ENCODE data around the gene GTF2E1. TPM values are rescaled to one million over a fixed set of nuclear protein-coding genes. Genes with fewer than 3 reads are reported as not detected.

GTF2E1 gene
- total RNA-seq, 1 donor from 2014 or later = 59.0 TPM

GRCh38 chr3:120800625-120801024, 58.1 kb downstream of the GTF2E1 start:
- DNase-seq (ENCODE audit: low spot score) = no peak
- H3K4me3 Mint-ChIP-seq (ENCODE audit: unreplicated experiment) = no peak overlapping the region
- TF ChIP-seq CTCF (IDR thresholded peaks at IDR 0.05; ENCODE audit: unreplicated experiment) = no peak
- peaks cover 11% of the 10 kb centered on the region for H3K4me1 Mint-ChIP-seq (ENCODE audit: unreplicated experiment)
- no peaks in the 10 kb centered on the region for H3K27me3 Mint-ChIP-seq (ENCODE audit: unreplicated experiment)
- no peaks in the 10 kb centered on the region for H3K9me3 Mint-ChIP-seq (ENCODE audit: unreplicated experiment)
- no peaks in the 10 kb centered on the region for H3K36me3 Mint-ChIP-seq (ENCODE audit: low read depth, unreplicated experiment)
- no peak overlapping the region for H3K27ac Mint-ChIP-seq (ENCODE audit: unreplicated experiment)

- H3K27ac Mint-ChIP-seq (ENCODE audit: unreplicated experiment) = no peak overlapping the region
- DNase-seq (ENCODE audit: low spot score) = no peak
- no peak for TF ChIP-seq CTCF (IDR thresholded peaks at IDR 0.05; ENCODE audit: unreplicated experiment)
- no peak overlapping the region for H3K4me3 Mint-ChIP-seq (ENCODE audit: unreplicated experiment)
- no peaks in the 10 kb centered on the region for H3K36me3 Mint-ChIP-seq (ENCODE audit: low read depth, unreplicated experiment)
- H3K27me3 Mint-ChIP-seq (ENCODE audit: unreplicated experiment) = peaks cover 1% of the 10 kb centered on the region
- no peaks in the 10 kb centered on the region for H3K9me3 Mint-ChIP-seq (ENCODE audit: unreplicated experiment)
- peaks cover 10% of the 10 kb centered on the region for H3K4me1 Mint-ChIP-seq (ENCODE audit: unreplicated experiment)
These were observed 58.9 kb downstream of the GTF2E1 start for GRCh38 chr3:120801484-120801883.

GRCh38 chr3:120802916-120803315, 60.4 kb downstream of the GTF2E1 start:
- DNase-seq (ENCODE audit: low spot score) = no peak
- Mint-ChIP-seq H3K9me3 (ENCODE audit: unreplicated experiment) (no peaks in the 10 kb centered on the region), H3K4me3 (ENCODE audit: unreplicated experiment) (no peak overlapping the region), H3K36me3 (ENCODE audit: low read depth, unreplicated experiment) (no peaks in the 10 kb centered on the region), H3K4me1 (ENCODE audit: unreplicated experiment) (peaks cover 9% of the 10 kb centered on the region), H3K27me3 (ENCODE audit: unreplicated experiment) (peaks cover 1% of the 10 kb centered on the region), H3K27ac (ENCODE audit: unreplicated experiment) (no peak overlapping the region)
- TF ChIP-seq CTCF (IDR thresholded peaks at IDR 0.05; ENCODE audit: unreplicated experiment) = no peak

GRCh38 chr3:120816728-120817127, 74.2 kb downstream of the GTF2E1 start:
- TF ChIP-seq CTCF (IDR thresholded peaks at IDR 0.05; ENCODE audit: unreplicated experiment) = no peak
- Mint-ChIP-seq H3K27ac (ENCODE audit: unreplicated experiment) (no peak overlapping the region), H3K4me3 (ENCODE audit: unreplicated experiment) (no peak overlapping the region), H3K36me3 (ENCODE audit: low read depth, unreplicated experiment) (no peaks in the 10 kb centered on the region), H3K9me3 (ENCODE audit: unreplicated experiment) (no peaks in the 10 kb centered on the region), H3K4me1 (ENCODE audit: unreplicated experiment) (peaks cover 11% of the 10 kb centered on the region), H3K27me3 (ENCODE audit: unreplicated experiment) (peaks cover 1% of the 10 kb centered on the region)
- no peak for DNase-seq (ENCODE audit: low spot score)

GRCh38 chr3:120820748-120821147, 78.2 kb downstream of the GTF2E1 start:
- H3K4me3 Mint-ChIP-seq (ENCODE audit: unreplicated experiment) = no peak overlapping the region
- peaks cover 4% of the 10 kb centered on the region for H3K4me1 Mint-ChIP-seq (ENCODE audit: unreplicated experiment)
- no peaks in the 10 kb centered on the region for H3K9me3 Mint-ChIP-seq (ENCODE audit: unreplicated experiment)
- no peak overlapping the region for H3K27ac Mint-ChIP-seq (ENCODE audit: unreplicated experiment)
- DNase-seq (ENCODE audit: low spot score) = no peak
- peaks cover 2% of the 10 kb centered on the region for H3K27me3 Mint-ChIP-seq (ENCODE audit: unreplicated experiment)
- no peaks in the 10 kb centered on the region for H3K36me3 Mint-ChIP-seq (ENCODE audit: low read depth, unreplicated experiment)
- no peak for TF ChIP-seq CTCF (IDR thresholded peaks at IDR 0.05; ENCODE audit: unreplicated experiment)

Data from endothelial cell (in vitro differentiated cells).